Erythroblast (primary cell): ENCODE results near the gene GPR89B.
"Not testable (repeated sequence)": the region's sequence is repeated elsewhere in the genome, so short reads cannot be mapped to it uniquely, and the experiment has no call there.

Experiments
- GATA1 ChIP-seq: IDR thresholded peaks from 2 replicates; pipeline ENCODE4 v1.6.1; 2011; ENCODE audit warnings: low read depth, mild to moderate bottlenecking, control low read depth, low read length, moderate library complexity
- POLR2A ChIP-seq: IDR thresholded peaks from 2 replicates; pipeline ENCODE4 v1.6.1; 2011; ENCODE audit warnings: mild to moderate bottlenecking, low read length

- TF ChIP-seq POLR2A, GATA1: not testable (repeated sequence)
These were observed 57.2 kb downstream of the GPR89B start for GRCh38 chr1:147985374-147985773.
